GM12892 (cell line): ENCODE measurements around the gene TPRG1.
A peak's percentile ranks its signal among the peaks of the same experiment; 100 is the strongest.

ENCODE experiments used
- DNase-seq: peaks from one replicate; pipeline ENCODE4 v3.0.0; 2011; ENCODE audit not compliant: insufficient read length
- FAIRE-seq: peaks from 2 replicates; lab custom pipeline; 2011; peaks lifted over from hg19 to GRCh38; lab: Jason Lieb, UNC
- POLR2A ChIP-seq: IDR thresholded peaks from 2 replicates; pipeline ENCODE4 v1.6.1; 2011; ENCODE audit warnings: low read depth, low read length, control low read depth
- POLR2AphosphoS5 ChIP-seq: IDR thresholded peaks from 2 replicates; pipeline ENCODE4 v1.6.1; 2011; ENCODE audit warnings: low read depth, low read length, control low read depth
- TAF1 ChIP-seq: IDR thresholded peaks from 2 replicates; pipeline ENCODE4 v1.6.1; 2011; ENCODE audit warnings: low read depth, mild to moderate bottlenecking, control low read depth, low read length, borderline replicate concordance

TPRG1 gene

GRCh38 chr3:189143321-189143720 lies 28.4 kb upstream of the TPRG1 start:
- DNase-seq (no peak), FAIRE-seq (no peak)
- TF ChIP-seq POLR2AphosphoS5, result no peak
- TF ChIP-seq TAF1, result no peak
- no peak for TF ChIP-seq POLR2A

GRCh38 chr3:189143771-189144170 lies 28.0 kb upstream of the TPRG1 start:
- TF ChIP-seq POLR2A (no peak), TAF1 (no peak), POLR2AphosphoS5 (no peak)
- FAIRE-seq (no peak), DNase-seq (no peak)

GRCh38 chr3:189144645-189145044 lies 27.1 kb upstream of the TPRG1 start:
- no peak for DNase-seq
- FAIRE-seq, result no peak
- no peak for TF ChIP-seq POLR2AphosphoS5
- TF ChIP-seq POLR2A, result no peak
- TF ChIP-seq TAF1, result no peak

GRCh38 chr3:189146848-189147247 lies 24.9 kb upstream of the TPRG1 start:
- FAIRE-seq (no peak), DNase-seq (no peak)
- TF ChIP-seq TAF1 (no peak), POLR2A (no peak), POLR2AphosphoS5 (no peak)

GRCh38 chr3:189148081-189148507 lies 23.7 kb upstream of the TPRG1 start:
- DNase-seq (no peak), FAIRE-seq (peak; percentile 90)
- TF ChIP-seq POLR2A (no peak), POLR2AphosphoS5 (no peak), TAF1 (no peak)

- no peak for DNase-seq
- FAIRE-seq, result no peak
- TF ChIP-seq TAF1 (no peak), POLR2AphosphoS5 (no peak), POLR2A (no peak)
These were observed 22.6 kb upstream of the TPRG1 start for GRCh38 chr3:189149203-189149602.

- FAIRE-seq (no peak), DNase-seq (no peak)
- TF ChIP-seq POLR2A (no peak), TAF1 (no peak), POLR2AphosphoS5 (no peak)
These were observed 14.4 kb upstream of the TPRG1 start for GRCh38 chr3:189157232-189158007.

- TF ChIP-seq POLR2AphosphoS5 (no peak), TAF1 (no peak), POLR2A (no peak)
- DNase-seq (no peak), FAIRE-seq (no peak)
These were observed 13.7 kb upstream of the TPRG1 start for GRCh38 chr3:189158034-189158433.

GRCh38 chr3:189160519-189161309 lies 11.1 kb upstream of the TPRG1 start:
- FAIRE-seq (no peak), DNase-seq (no peak)
- TF ChIP-seq POLR2A (no peak), TAF1 (no peak), POLR2AphosphoS5 (no peak)

GRCh38 chr3:189165092-189165612 lies 6.6 kb upstream of the TPRG1 start:
- DNase-seq (no peak), FAIRE-seq (no peak)
- TF ChIP-seq POLR2A, result no peak
- TF ChIP-seq POLR2AphosphoS5, result no peak
- TF ChIP-seq TAF1, result no peak

- TF ChIP-seq POLR2A, result no peak
- no peak for TF ChIP-seq TAF1
- TF ChIP-seq POLR2AphosphoS5, result no peak
- FAIRE-seq (no peak), DNase-seq (no peak)
These were observed 5.5 kb upstream of the TPRG1 start for GRCh38 chr3:189166321-189166720.
